NCI-H82 treated with DMSO at 0.1 percent for 48 hours (cell line): ENCODE data around the gene MACO1.
A peak's percentile ranks its signal among the peaks of the same experiment; 100 is the strongest.
"Not testable (repeated sequence)": the region's sequence is repeated elsewhere in the genome, so short reads cannot be mapped to it uniquely, and the experiment has no call there.

ENCODE experiments used
- DNase-seq: peaks from one replicate; lab custom pipeline; 2025; ENCODE audit not compliant: unreplicated experiment; lab: John Stamatoyannopoulos, UW

The MACO1 gene

DNA sequence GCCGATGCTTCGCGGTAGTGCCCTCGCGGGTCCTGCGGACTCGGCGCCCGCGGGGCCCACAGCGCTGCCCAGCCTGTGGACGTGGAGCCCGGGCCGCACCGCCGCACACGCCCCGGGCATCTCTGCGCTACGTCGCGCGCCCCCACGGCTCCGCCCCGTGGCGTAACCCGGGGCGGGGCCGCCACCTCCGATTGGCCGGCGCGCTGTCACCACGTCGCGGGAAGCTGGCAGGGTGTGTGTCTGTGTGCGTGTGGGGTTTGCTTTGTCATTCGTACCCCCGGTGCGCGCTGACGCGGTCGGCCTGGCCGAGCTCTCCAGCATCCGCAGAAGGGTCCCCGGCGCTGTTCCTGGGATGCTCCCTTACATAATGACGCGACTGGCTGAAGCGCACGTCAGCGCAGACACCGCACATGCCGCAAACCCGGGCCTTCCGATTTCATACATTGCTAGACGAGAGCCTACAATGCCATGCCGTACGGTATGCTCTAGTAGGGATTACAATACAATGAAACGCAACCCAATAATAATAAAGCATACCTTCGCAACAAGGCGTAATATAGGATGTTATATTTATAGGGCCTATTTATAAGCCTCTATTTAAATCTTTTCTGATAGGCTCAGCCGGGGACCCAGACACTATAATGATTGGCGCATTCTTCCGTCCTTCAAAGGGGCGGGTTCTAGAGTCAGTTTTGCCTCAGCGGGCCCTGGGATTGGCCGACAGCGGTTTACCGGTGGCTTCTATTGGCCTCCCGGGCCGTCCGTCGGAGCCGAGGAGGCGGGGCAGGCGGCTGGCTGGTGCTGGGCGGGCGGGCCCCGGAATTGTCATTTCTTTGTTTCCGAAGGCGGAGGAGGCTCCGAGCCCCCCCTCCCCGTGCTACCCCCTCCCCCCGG is at the start of gene MACO1:
Gene MACO1 (plus strand): TSS at position 825 of the 894 bp plus-strand sequence. CDS start 202 bp downstream, outside the sequence.
- DNase-seq: peak; percentile 93

DNA sequence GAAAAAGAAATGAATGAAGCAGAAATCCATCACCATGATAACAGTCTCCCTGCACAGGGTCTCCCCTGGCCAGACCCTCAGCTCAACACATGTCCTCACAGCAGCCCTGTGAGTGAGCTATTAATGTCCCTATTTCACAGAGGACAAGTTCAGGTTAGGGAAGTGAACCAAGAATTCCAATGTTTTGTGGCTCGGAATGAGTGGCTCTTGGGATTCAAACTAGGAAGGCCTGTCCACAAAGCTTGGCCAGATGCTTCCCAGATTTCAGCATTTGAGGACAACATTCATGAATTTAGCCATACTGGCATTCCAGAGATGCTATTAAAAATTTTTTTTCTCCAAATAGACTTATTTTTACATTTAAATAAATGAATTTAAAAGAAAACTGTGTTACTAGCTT is 48.2 kb upstream of the MACO1 start:
- not testable (repeated sequence) for DNase-seq

GRCh38 chr1:25383090-25383489 is 47.6 kb upstream of the MACO1 start:
- not testable (repeated sequence) for DNase-seq

GRCh38 chr1:25383875-25384274 is 46.8 kb upstream of the MACO1 start:
- not testable (repeated sequence) for DNase-seq

DNA sequence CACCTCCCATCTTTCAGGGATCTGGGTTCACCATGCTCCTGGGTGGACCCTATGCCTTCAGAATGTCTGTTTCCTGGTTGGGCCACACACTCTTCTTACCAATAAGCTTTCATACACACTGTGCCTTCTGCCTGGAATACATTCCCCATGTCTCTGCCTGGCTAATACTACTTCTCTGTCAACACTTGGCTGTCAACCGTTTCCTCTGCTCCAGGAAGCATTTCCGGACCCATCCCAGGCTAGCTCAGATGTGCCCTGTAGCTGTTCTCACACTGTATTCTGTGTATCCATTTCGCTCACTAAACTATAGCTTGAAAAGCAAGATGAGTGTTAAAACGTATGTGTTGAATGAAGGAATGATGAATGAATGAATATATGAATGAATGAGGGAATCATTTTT is 43.6 kb upstream of the MACO1 start:
- DNase-seq: not testable (repeated sequence)

GRCh38 chr1:25388691-25389090 is 42.0 kb upstream of the MACO1 start:
- DNase-seq: not testable (repeated sequence)

DNA sequence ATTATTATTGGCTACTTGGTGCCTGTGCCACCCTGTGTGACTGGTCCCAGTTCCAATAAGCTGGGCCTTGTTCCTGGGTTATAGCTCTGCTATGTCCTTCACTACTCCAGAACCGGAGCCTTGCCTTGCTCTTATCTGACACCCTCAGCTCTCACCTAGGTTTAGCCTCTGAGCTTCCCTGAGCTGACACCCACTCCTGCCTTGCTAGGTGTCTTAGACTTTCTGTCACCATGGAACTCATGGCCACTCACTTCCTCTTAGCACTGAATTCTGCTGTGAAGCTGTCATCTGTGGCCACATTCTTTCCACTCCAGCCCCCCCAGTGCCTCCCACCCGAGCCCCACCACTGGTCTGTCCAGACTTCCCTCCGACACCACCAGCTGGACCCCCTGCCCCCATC is 41.0 kb upstream of the MACO1 start:
- DNase-seq: not testable (repeated sequence)

DNA sequence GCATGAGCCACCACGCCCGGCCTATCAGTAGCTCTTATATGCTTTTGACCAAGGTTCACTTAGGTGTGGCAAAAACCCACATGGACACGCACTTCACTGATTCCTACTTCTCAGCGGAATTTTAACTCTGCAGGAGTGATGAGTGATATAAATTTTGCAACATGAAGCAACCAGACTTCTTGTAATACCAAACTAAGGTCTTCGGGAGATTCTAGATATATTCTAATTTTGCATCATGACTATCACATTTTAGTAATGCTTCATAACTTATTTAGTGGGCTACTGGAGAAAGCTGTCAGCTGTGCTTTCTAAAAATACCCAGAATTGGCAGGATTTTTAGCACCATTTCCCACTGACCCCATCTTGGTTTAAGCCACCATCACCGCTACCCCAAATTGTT is 37.9 kb upstream of the MACO1 start:
- DNase-seq: no peak

- not testable (repeated sequence) for DNase-seq
Observed at GRCh38 chr1:25397549-25397948, 33.1 kb upstream of the MACO1 start.

- not testable (repeated sequence) for DNase-seq
Observed at GRCh38 chr1:25398079-25398478, 32.6 kb upstream of the MACO1 start.

GRCh38 chr1:25402947-25403803 is 27.5 kb upstream of the MACO1 start:
- DNase-seq: not testable (repeated sequence)

DNA sequence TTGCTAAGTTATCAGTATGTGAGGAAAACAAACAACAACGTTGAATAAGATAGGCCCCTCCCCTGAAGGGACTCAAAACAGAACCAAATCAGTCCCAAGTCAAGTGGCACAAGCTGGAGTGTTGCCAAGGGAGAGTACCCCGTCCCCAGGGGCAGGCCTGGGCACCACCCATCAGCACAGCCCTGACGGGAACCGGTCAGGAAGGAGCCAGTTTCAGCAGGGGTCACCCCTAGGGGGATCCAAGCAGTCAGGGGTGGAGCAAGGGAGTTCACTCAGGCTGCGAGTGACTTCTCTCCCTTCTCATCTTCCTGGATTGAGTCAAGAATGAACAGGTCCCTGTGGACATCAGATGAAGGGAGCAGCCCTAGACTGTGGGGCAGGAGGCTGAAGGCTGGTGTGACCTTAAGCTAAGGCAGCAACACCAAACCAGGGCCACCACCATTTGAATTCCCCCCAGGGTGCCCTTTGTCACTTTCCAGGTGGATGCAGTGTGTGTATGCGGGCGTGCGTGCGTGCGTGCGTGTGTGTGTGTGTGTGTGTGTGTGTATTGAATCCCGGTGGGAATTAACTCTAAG is 24.9 kb upstream of the MACO1 start:
- not testable (repeated sequence) for DNase-seq

- DNase-seq: peak; percentile 95
Observed at GRCh38 chr1:25409641-25410427, 20.9 kb upstream of the MACO1 start.

DNA sequence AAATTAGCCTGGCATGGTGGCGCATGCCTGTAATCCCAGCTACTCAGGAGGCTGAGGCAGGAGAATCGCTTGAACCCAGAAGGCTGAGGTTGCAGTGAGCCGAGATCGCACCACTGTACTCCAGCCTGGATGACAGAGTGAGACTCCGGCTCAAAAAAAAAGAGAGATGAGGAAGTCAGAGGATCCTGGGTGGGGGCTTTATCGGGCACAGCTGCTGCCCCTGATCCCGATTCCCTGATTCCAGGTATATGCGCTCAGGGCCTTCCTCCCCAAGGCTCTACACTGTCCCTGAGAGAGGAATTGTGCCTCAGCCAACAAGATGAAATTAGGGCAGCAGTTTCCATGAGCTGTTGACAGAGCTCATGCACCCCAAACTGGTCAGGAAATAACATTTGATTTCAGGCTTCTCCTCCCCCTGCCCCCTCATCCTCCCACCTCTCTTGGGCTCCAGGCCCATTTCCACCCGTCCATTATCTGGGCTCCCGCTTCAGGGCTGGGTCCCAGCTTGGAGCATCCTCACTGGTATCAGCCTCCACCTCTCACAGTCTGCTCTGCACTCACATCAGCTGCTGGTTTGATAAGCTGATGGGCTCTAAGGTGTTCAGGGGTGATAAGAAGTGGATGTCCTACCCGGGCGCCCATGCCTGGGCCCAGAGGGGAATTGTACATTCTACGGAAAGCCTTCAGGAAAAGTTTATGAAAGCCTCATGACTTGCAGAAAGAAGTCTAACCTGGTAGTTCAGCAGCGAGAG is 17.6 kb upstream of the MACO1 start:
- not testable (repeated sequence) for DNase-seq

DNA sequence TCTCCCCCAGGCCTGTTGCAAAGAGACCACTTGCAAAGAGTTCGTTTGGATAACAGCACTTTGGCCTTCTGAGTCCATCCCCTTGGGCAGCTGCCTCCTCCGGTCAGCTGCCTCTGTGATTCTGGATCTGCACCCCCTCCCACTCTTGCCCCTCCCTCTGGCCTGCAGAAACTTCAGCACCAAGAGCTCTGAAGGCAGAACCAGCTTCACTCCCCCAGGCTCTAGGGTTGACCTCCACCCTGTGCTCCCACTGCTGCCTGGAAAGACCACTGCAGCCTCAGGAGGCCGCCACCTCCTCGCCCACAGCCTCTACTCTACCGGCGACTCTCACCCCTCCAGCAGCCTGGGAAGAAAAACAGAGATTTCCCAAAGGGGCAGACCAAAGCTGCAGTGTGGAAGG is 16.5 kb upstream of the MACO1 start:
- DNase-seq: not testable (repeated sequence)

- not testable (repeated sequence) for DNase-seq
Observed at GRCh38 chr1:25414578-25414977, 16.1 kb upstream of the MACO1 start.

- not testable (repeated sequence) for DNase-seq
Observed at GRCh38 chr1:25417280-25417679, 13.4 kb upstream of the MACO1 start.

GRCh38 chr1:25419339-25419738 is 11.4 kb upstream of the MACO1 start:
- DNase-seq: not testable (repeated sequence)

DNA sequence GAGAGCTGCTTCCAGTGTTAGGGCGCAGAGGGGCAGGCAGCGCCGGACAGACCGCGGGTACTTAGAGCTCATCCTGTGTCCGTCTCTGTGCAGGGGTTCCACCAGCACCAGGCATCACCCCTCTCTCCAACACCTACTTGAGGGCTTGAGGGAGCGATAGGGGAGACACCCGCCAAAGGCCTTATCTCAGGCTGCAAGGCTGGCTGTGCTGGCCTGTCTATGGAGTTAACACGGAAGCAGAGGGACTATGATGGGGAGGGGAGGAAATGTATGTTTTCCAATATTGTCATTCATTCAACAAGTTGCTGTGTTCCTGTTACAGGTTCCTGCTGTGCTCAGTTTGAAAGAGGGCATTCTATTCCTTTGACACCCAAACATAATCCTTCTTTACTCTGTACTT is 10.0 kb upstream of the MACO1 start, which contains the start of gene RHCE:
Gene RHCE (minus strand): TSS at position 111 of the 400 bp plus-strand sequence. CDS start 39 bp downstream, at position 72.
- DNase-seq: not testable (repeated sequence)

GRCh38 chr1:25423206-25423605 is 7.5 kb upstream of the MACO1 start:
- DNase-seq: not testable (repeated sequence)
